Esophagus squamous epithelium (tissue), 5 donors: ENCODE measurements around the gene DUSP28. TPM values are rescaled to one million over a fixed set of nuclear protein-coding genes. Genes with fewer than 3 reads are reported as not detected.

ENCODE experiments used
- DNase-seq: peaks from one replicate; lab custom pipeline; 2025; lab: John Stamatoyannopoulos, UW
- H3K27ac ChIP-seq, 4 donors: fragments of 200-600 bp; sonication (generic); one replicate each; pipeline ENCODE4 v1.5.1; 2016 to 2019; ENCODE audit warnings: mild to moderate bottlenecking in 1 of 4
- H3K27me3 ChIP-seq, 4 donors: fragments of 200-600 bp; sonication (generic); 1 replicate in 3 of 4; 2 replicates in 1 of 4; pipeline versions ENCODE4 v1.5.1 to v1.6.0; 2017 to 2021; ENCODE audit warnings: antibody characterized with exemption in 1 of 4
- H3K36me3 ChIP-seq, 3 donors: fragments of 200-600 bp; sonication (generic); one replicate each; pipeline ENCODE4 v1.5.1; 2016 to 2019
- H3K4me1 ChIP-seq, 3 donors: fragments of 200-600 bp; sonication (generic); one replicate each; pipeline ENCODE4 v1.5.1; 2017 to 2019
- H3K4me3 ChIP-seq, 4 donors: fragments of 200-600 bp; sonication (generic); 1 replicate in 3 of 4; 2 replicates in 1 of 4; pipeline ENCODE4 v1.5.1; 2016 to 2019; ENCODE audit warnings: mild to moderate bottlenecking in 2 of 4, moderate library complexity in 1 of 4
- H3K9me3 ChIP-seq, 3 donors: fragments of 200-600 bp; sonication (generic); one replicate each; pipeline ENCODE4 v1.5.1; 2016 to 2019
- POLR2A ChIP-seq, 4 donors: fragments of 450-650 bp; IDR thresholded peaks; one replicate each; pipeline ENCODE4 v1.6.1; 2017; ENCODE audit warnings: antibody characterized with exemption in 4 of 4, mild to moderate bottlenecking in 4 of 4, moderate library complexity in 3 of 4
- WGBS, 2 donors: methylation state at CpG; one replicate each; pipeline ENCODE4 v1.1.5; 2018; 5-methylcytosine and 5-hydroxymethylcytosine counted together
- intact Hi-C: fragments of 100-400 bp; cut with DNase I; formaldehyde crosslinking; loops from one replicate; pipeline ENCODE4 v1.15.0; 2022
- total RNA-seq, 4 donors: library from RNA; depleted of rRNA; stranded (reverse); fragments of >200 nt; gene quantifications; one replicate each; pipeline ENCODE4 v1.1.0, GENCODE V29; 2016
- TF ChIP-seq, protein P1 (sequence below), 6 experiments: fragments of 450-650 bp in 4 of 6; fragments of 200-600 bp in 2 of 6; sonication (generic) in 2 of 6; IDR thresholded peaks; one replicate each; pipeline ENCODE4 v1.5.1; 2016 to 2019; ENCODE audit warnings: antibody characterized with exemption in 6 of 6, mild to moderate bottlenecking in 4 of 6, moderate library complexity in 4 of 6
- donor health status: DM: yes; HTN: yes; CAD: no.

DUSP28 gene
- total RNA-seq, 4 donors from 2014 or later, result 2.0 to 10.5 (median 5.3) TPM

GRCh38 chr2:240583774-240584173 is 23.6 kb downstream of the DUSP28 start:
- Histone ChIP-seq H3K27ac (no peak overlapping the region), H3K4me1 (peaks cover 49 to 74% (median 49%) of the 10 kb centered on the region in 3 donors), H3K9me3 (no peaks in the 10 kb centered on the region), H3K36me3 (peaks cover 0 to 16% (median 0%) of the 10 kb centered on the region in 3 donors), H3K4me3 (no peak overlapping the region), H3K27me3 (no peaks in the 10 kb centered on the region)
- 86 to 88% methylated on average over 2 to 3 of the region's 4 CpGs for WGBS, 2 donors
- intact Hi-C loops, result no loop called here
- TF ChIP-seq, protein P1, sequence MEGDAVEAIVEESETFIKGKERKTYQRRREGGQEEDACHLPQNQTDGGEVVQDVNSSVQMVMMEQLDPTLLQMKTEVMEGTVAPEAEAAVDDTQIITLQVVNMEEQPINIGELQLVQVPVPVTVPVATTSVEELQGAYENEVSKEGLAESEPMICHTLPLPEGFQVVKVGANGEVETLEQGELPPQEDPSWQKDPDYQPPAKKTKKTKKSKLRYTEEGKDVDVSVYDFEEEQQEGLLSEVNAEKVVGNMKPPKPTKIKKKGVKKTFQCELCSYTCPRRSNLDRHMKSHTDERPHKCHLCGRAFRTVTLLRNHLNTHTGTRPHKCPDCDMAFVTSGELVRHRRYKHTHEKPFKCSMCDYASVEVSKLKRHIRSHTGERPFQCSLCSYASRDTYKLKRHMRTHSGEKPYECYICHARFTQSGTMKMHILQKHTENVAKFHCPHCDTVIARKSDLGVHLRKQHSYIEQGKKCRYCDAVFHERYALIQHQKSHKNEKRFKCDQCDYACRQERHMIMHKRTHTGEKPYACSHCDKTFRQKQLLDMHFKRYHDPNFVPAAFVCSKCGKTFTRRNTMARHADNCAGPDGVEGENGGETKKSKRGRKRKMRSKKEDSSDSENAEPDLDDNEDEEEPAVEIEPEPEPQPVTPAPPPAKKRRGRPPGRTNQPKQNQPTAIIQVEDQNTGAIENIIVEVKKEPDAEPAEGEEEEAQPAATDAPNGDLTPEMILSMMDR (IDR thresholded peaks at IDR 0.05), result no peak
- no peak for DNase-seq

GRCh38 chr2:240584486-240585031 is 24.4 kb downstream of the DUSP28 start:
- no peaks in the 10 kb centered on the region for H3K27me3 ChIP-seq
- intact Hi-C loops, result no loop called here
- TF ChIP-seq, protein P1 (IDR thresholded peaks at IDR 0.05), result no peak
- TF ChIP-seq POLR2A (IDR thresholded peaks at IDR 0.05), result peak in 1 of 4 donors; percentile 38
- peak overlapping the region in 2 of 4 donors; percentile 95 to 99 for H3K4me3 ChIP-seq
- H3K27ac ChIP-seq, result peak overlapping the region; percentile 17 to 98 (median 96)
- peaks cover 41 to 74% (median 43%) of the 10 kb centered on the region in 3 donors for H3K4me1 ChIP-seq
- peaks cover 0 to 15% (median 0%) of the 10 kb centered on the region in 3 donors for H3K36me3 ChIP-seq
- no peaks in the 10 kb centered on the region for H3K9me3 ChIP-seq
- 65 to 86% methylated on average over 2 to 3 of the region's 4 CpGs for WGBS, 2 donors
- no peak for DNase-seq

DNA sequence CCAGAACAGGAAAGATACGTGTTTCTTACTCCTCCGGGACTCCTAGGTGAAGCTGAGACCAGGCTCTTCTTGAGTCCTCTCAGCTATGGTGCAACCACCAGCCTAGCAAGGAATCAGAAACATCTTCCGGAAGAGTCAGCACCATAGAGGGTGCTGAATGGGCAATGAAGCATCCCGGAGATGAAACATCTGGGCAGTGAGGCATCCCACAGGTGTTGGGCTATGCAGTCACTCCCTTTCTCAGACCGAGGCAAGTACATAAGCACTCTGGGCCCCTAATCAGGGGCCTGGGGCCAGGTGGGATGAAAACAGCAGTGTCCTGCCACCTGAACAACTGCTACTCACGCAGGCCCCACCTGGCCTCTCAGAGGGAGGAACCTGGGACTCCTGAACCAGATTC is 24.9 kb downstream of the DUSP28 start:
- Histone ChIP-seq H3K27me3 (no peaks in the 10 kb centered on the region), H3K9me3 (no peaks in the 10 kb centered on the region), H3K4me3 (peak overlapping the region; percentile 85 to 99 (median 96)), H3K27ac (peak overlapping the region; percentile 89 to 98 (median 96)), H3K36me3 (peaks cover 0 to 21% (median 0%) of the 10 kb centered on the region in 3 donors), H3K4me1 (peaks cover 36 to 73% (median 37%) of the 10 kb centered on the region in 3 donors)
- intact Hi-C loops, result no loop called here
- DNase-seq, result no peak
- 37 to 60% methylated on average over 2 to 4 of the region's 6 CpGs for WGBS, 2 donors
- TF ChIP-seq, protein P1 (IDR thresholded peaks at IDR 0.05), result no peak
- TF ChIP-seq POLR2A (IDR thresholded peaks at IDR 0.05), result no peak

GRCh38 chr2:240585681-240586197 is 25.6 kb downstream of the DUSP28 start:
- Histone ChIP-seq H3K4me3 (peak overlapping the region; percentile 85 to 99 (median 96)), H3K36me3 (peaks cover 0 to 27% (median 0%) of the 10 kb centered on the region in 3 donors), H3K9me3 (no peaks in the 10 kb centered on the region), H3K4me1 (peaks cover 30 to 67% (median 31%) of the 10 kb centered on the region in 3 donors), H3K27me3 (no peaks in the 10 kb centered on the region), H3K27ac (peak overlapping the region; percentile 89 to 98 (median 96))
- 4% methylated on average over 9 to 10 of the region's 20 CpGs for WGBS, 2 donors
- no peak for TF ChIP-seq POLR2A (IDR thresholded peaks at IDR 0.05)
- no peak for DNase-seq
- intact Hi-C loops, result no loop called here

DNA sequence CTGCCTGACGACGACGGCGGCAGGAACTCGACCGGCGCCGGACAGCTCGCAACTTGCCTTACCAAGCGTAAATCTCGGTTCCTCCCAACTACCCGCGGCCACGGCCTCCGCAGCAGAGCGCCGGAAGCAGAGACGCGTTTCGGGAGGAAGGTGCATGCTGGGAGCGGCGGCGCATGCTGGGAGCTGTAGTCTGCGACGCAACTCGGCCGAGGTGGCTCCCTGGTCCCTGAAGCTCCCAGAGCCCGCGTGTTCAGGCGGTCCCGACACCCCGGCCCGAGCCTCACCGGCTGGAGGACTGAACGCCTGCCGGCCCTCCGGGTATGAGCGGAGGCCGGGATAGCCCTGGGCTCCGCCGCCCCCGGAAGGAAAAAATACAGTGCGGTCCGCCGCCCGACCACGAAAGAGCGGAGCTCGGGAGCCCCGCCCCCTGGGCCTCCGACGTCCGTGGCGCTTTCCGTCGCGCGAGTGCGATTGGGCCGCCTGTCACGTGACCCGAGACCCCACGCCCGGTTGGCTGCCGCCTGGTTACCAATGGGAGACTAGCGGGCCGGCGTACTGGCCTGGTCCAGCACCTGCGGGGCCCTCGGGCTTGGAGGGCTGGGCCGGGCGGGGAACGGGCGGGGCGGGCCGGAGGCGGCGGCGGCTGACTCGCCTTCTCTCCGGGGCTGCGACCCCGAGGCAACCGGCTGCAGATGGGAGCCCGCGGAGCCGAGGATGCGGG is 26.2 kb downstream of the DUSP28 start, which contains the start of gene CAPN10:
CAPN10 (plus strand) TSS at position 537 of the 721 bp plus-strand sequence; CDS start at position 715, 178 bp downstream.
- Histone ChIP-seq H3K27ac (peak within 1 kb of the TSS; percentile 89 to 98 (median 96)), H3K4me1 (peaks cover 30 to 65% (median 31%) of the 10 kb centered on the region in 3 donors), H3K27me3 (no peaks in the 10 kb centered on the region), H3K4me3 (peak within 1 kb of the TSS; percentile 85 to 99 (median 96)), H3K36me3 (peaks cover 0 to 28% (median 0%) of the 10 kb centered on the region in 3 donors), H3K9me3 (no peaks in the 10 kb centered on the region)
- WGBS, 2 donors, result 1 to 2% methylated on average over 10 to 23 of the region's 88 CpGs
- intact Hi-C loops, result no loop called here
- TF ChIP-seq, protein P1 (IDR thresholded peaks at IDR 0.05), result peak in 1 of 6 experiments; percentile 11
- TF ChIP-seq POLR2A (IDR thresholded peaks at IDR 0.05), result peak in 3 of 4 donors; percentile 10 to 81 (median 43)
- DNase-seq, result peak; percentile 86
